Immature natural killer cell (primary cell): ENCODE data around the gene JDP2. TPM values are rescaled to one million over a fixed set of nuclear protein-coding genes. Genes with fewer than 3 reads are reported as not detected.
"Not testable (repeated sequence)": the region's sequence is repeated elsewhere in the genome, so short reads cannot be mapped to it uniquely, and the experiment has no call there.

Source experiments
- DNase-seq, 3 donors: peaks; one replicate each; pipeline ENCODE4 v3.0.0; 2022; ENCODE audit warnings: mixed read lengths in 1 of 3
- H3K27ac Mint-ChIP-seq, 6 donors: one replicate each; pipeline ENCODE4 v1.8.0; 2020; ENCODE audit warnings: mixed read lengths in 6 of 6, mild to moderate bottlenecking in 5 of 6, inconsistent platforms in 4 of 6, moderate library complexity in 3 of 6
- H3K27me3 Mint-ChIP-seq, 3 donors: one replicate each; pipeline ENCODE4 v1.8.0; 2020 to 2021; ENCODE audit warnings: low read depth in 3 of 3, mild to moderate bottlenecking in 3 of 3, mixed read lengths in 3 of 3, moderate library complexity in 3 of 3, inconsistent platforms in 1 of 3
- H3K36me3 Mint-ChIP-seq, 3 donors: one replicate each; pipeline ENCODE4 v1.8.0; 2020; ENCODE audit warnings: mixed read lengths in 3 of 3, inconsistent platforms in 2 of 3, mild to moderate bottlenecking in 2 of 3
- H3K4me1 Mint-ChIP-seq, 2 donors: one replicate each; pipeline ENCODE4 v1.8.0; 2020; ENCODE audit warnings: inconsistent platforms in 2 of 2, mild to moderate bottlenecking in 2 of 2, mixed read lengths in 2 of 2, moderate library complexity in 1 of 2
- H3K4me3 Mint-ChIP-seq, 5 donors: one replicate each; pipeline ENCODE4 v1.8.0; 2020; ENCODE audit warnings: mild to moderate bottlenecking in 5 of 5, mixed read lengths in 5 of 5, inconsistent platforms in 3 of 5, moderate library complexity in 3 of 5
- H3K9me3 Mint-ChIP-seq, 6 donors: one replicate each; pipeline ENCODE4 v1.8.0; 2020; ENCODE audit warnings: mild to moderate bottlenecking in 6 of 6, mixed read lengths in 6 of 6, inconsistent platforms in 4 of 6, moderate library complexity in 3 of 6
- polyA plus RNA-seq, 3 donors: library from polyadenylated mRNA; unstranded; fragments of 300-500 nt; fragmentation: Illumina TruSeq; gene quantifications; one replicate each; pipeline ENCODE4 v1.2.3, GENCODE V29; 2021

The JDP2 gene
- polyA plus RNA-seq, 3 donors from 2014 or later = 0.47 TPM; not detected in 2

DNA sequence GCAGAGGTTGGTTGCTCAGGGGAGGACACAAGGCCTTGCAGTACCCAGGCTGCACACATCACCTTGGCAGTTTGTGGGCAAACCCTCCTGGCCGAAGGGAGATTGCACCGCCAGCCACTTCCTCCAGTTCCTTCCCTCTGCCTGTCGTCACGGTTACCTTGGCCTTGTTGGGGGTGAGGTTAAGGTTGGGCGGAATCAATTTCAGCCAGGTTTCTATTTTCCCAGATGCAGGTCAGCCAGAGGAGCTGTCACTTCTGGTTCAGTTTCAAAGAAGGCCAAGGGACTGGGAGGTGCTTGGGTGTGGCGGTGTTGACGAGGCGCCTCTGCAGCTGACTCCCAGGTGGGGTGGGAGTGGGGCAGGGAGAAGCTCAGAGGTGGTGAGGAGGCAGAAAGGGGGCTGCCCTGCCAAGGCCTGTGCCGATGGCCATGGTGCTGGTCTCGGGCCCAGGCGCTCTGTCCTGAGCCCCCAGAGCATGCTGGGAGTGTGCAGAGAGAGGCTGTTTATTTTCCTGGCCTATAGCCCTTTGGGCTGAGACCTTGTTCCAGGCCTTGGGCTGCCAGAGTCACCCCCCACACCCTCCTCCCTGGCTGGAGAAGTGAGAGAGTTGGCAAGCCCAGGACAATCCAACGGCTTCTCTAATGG lies 31.4 kb downstream of the JDP2 start:
- Mint-ChIP-seq H3K4me1 (peaks cover 9 to 11% of the 10 kb centered on the region in 2 donors), H3K4me3 (peak overlapping the region in 1 of 5 donors; percentile 61), H3K27me3 (no peaks in the 10 kb centered on the region), H3K36me3 (no peaks in the 10 kb centered on the region), H3K9me3 (no peaks in the 10 kb centered on the region), H3K27ac (peak overlapping the region in 5 of 6 donors; percentile 19 to 87 (median 66))
- DNase-seq = peak; percentile 38 to 51 (median 41)

DNA sequence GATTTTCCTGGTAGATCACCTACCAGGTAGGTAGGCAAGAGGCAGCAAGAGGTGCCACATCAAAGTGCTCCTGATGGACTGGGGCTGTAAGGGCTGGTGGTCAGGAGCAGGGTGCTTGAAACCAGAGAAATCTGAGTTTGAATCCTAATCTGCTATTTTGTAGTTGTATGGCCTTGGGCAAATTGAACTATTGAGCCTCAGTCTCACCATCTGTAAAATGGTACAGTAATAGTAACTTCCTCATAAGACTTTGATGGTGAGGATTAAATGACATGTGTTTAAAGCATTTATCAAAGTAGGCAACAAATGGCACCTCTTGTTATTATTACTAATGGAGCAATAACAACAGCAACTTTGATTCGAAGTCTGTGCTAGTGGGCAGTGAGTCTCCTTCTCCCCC lies 32.0 kb downstream of the JDP2 start:
- Mint-ChIP-seq H3K4me3 (no peak overlapping the region), H3K36me3 (no peaks in the 10 kb centered on the region), H3K27me3 (no peaks in the 10 kb centered on the region), H3K4me1 (peaks cover 9 to 11% of the 10 kb centered on the region in 2 donors), H3K27ac (peak overlapping the region in 1 of 6 donors; percentile 31), H3K9me3 (no peaks in the 10 kb centered on the region)
- DNase-seq = no peak

DNA sequence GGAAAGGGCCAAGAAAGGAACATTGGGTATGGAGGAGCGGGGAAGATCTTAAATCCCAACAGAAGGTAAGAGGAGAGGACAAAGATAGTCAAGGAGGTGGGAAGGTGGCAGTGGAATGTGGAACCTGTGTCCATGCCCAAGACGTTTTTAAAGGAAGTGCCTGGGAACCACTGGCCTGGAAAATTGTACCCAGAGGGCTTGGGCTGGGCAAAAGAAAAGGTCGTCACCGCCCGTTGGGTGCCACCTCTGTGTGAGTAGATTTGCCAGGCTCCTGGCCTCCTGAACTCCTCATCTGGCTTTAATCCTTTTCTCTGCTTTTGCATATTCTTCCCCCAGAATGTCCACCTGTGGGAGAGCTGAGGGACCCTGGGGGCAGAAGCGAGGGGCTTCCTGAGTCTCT lies 32.6 kb downstream of the JDP2 start:
- peaks cover 9 to 11% of the 10 kb centered on the region in 2 donors for H3K4me1 Mint-ChIP-seq

DNA sequence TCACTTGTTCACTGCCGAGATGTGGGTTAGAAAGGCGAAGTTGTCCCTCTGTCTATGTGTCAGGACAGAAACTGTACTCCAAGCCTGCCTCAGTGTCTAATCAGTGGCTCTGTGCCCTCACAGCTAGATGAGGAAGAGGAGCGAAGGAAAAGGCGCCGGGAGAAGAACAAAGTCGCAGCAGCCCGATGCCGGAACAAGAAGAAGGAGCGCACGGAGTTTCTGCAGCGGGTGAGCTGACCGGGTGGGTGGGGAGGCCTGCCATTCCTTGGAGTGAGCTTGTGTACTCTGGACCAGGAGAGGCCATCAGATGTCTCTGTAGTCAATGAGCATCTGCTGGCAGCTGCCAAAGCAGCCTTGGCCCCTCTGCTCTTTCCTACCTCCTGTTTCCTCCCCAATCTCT lies 33.5 kb downstream of the JDP2 start:
- DNase-seq = no peak
- no peaks in the 10 kb centered on the region for H3K9me3 Mint-ChIP-seq
- H3K27ac Mint-ChIP-seq = no peak overlapping the region

More for the DNA sequence above, 32.6 kb downstream of the JDP2 start:
- Mint-ChIP-seq H3K36me3 (no peaks in the 10 kb centered on the region), H3K27me3 (no peaks in the 10 kb centered on the region), H3K4me3 (no peak overlapping the region), H3K9me3 (no peaks in the 10 kb centered on the region), H3K27ac (no peak overlapping the region)
- DNase-seq = no peak

DNA sequence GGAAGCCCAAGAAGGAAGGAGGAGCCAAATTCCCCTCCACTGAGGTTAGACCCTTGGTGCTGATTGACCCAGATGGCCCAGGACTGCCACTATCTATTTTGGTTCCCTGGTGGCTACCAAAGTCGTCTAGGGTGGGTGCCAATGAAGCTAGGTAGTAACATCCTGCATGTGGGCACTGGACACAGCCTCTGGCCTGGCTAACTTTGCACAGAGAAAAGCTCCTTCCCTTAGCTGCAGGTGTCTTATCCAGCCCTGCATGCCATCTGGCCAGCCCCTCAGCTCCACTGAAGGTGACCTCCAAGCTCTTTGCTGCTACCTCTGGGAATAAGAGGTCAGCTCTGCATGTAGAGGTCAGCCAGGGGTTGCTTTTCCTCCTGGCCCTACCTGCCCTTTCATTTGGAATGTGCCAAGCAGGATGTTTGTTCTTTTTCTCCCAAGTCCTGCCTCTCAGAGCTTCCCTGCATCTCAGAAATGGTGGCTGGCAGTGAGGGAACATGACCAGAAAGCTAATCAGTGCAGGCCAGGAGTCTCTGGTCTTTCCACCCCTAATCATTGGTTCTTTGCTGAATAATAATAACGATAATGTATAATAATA lies 34.0 kb downstream of the JDP2 start:
- Mint-ChIP-seq H3K36me3 (no peaks in the 10 kb centered on the region), H3K4me1 (peaks cover 9 to 17% of the 10 kb centered on the region in 2 donors), H3K27ac (no peak overlapping the region), H3K4me3 (no peak overlapping the region), H3K27me3 (no peaks in the 10 kb centered on the region), H3K9me3 (no peaks in the 10 kb centered on the region)
- no peak for DNase-seq

More for the DNA sequence above, 33.5 kb downstream of the JDP2 start:
- H3K4me3 Mint-ChIP-seq = no peak overlapping the region
- no peaks in the 10 kb centered on the region for H3K36me3 Mint-ChIP-seq
- H3K27me3 Mint-ChIP-seq = no peaks in the 10 kb centered on the region
- peaks cover 9 to 12% of the 10 kb centered on the region in 2 donors for H3K4me1 Mint-ChIP-seq

DNA sequence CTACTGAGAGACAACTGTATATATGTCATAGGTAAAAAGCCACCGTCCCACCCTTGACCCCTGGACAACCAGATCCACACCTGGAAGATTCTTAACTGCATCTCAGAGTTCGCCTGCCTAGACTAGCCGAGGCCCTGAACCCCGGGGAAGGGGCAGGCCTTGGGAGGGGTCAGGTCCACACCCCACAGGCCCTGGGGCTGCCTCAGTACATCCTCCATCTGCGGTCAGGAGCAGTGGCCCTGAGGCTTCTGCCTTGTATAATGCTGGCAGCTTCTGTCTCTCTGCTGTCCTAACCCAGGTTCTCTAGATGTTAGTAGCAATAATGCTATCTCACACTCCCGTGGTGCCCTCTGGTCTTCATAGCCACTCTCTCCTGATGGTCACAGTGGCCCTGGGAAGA lies 36.8 kb downstream of the JDP2 start:
- Mint-ChIP-seq H3K4me1 (peaks cover 0 to 8% of the 10 kb centered on the region in 2 donors), H3K4me3 (no peak overlapping the region), H3K36me3 (no peaks in the 10 kb centered on the region), H3K9me3 (peaks cover 0 to 2% (median 0%) of the 10 kb centered on the region in 6 donors), H3K27ac (no peak overlapping the region), H3K27me3 (no peaks in the 10 kb centered on the region)
- DNase-seq = no peak

DNA sequence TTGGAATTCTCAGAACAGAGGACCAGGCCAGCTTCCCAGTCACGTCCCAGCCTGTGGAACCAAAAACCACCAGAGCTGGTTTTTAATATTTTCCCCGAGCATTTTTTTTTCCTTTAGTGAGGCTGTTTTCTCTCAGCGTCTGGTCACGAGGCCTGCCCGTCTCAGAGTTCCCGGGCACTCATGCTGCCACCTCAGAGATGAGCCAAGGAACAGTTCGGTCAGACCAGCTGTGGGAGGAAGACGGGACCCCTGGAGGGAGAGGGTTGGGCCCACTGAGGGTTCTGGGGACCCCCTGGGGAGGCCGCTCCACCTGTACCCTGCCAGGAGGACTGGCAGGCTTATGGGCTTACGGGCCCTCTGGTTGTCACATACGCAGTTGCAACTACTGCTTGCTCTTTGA lies 39.9 kb downstream of the JDP2 start:
- Mint-ChIP-seq H3K9me3 (peaks cover 0 to 2% (median 0%) of the 10 kb centered on the region in 6 donors), H3K4me3 (no peak overlapping the region), H3K27ac (no peak overlapping the region), H3K36me3 (no peaks in the 10 kb centered on the region), H3K27me3 (peaks cover 0 to 2% (median 0%) of the 10 kb centered on the region in 3 donors), H3K4me1 (peaks cover 0 to 8% of the 10 kb centered on the region in 2 donors)
- DNase-seq = no peak

DNA sequence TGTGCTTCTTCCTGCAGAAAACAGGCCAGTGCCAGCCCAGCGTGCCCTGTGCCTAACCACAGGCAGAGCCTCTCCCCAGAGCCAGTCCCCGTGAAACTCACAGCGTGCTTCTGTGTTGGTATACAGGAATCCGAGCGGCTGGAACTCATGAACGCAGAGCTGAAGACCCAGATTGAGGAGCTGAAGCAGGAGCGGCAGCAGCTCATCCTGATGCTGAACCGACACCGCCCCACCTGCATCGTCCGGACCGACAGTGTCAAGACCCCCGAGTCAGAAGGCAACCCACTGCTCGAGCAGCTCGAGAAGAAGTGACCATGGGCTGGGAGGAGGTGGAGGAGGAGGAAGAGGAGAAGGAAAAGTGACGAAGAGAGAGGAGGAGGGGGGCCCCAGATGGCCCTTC lies 41.3 kb downstream of the JDP2 start:
- H3K36me3 Mint-ChIP-seq = no peaks in the 10 kb centered on the region
- H3K4me1 Mint-ChIP-seq = peaks cover 0 to 8% of the 10 kb centered on the region in 2 donors
- H3K27me3 Mint-ChIP-seq = peaks cover 0 to 2% (median 0%) of the 10 kb centered on the region in 3 donors
- H3K4me3 Mint-ChIP-seq = no peak overlapping the region
- H3K9me3 Mint-ChIP-seq = peaks cover 0 to 2% (median 0%) of the 10 kb centered on the region in 6 donors
- DNase-seq = no peak
- H3K27ac Mint-ChIP-seq = peak overlapping the region in 1 of 6 donors; percentile 64

DNA sequence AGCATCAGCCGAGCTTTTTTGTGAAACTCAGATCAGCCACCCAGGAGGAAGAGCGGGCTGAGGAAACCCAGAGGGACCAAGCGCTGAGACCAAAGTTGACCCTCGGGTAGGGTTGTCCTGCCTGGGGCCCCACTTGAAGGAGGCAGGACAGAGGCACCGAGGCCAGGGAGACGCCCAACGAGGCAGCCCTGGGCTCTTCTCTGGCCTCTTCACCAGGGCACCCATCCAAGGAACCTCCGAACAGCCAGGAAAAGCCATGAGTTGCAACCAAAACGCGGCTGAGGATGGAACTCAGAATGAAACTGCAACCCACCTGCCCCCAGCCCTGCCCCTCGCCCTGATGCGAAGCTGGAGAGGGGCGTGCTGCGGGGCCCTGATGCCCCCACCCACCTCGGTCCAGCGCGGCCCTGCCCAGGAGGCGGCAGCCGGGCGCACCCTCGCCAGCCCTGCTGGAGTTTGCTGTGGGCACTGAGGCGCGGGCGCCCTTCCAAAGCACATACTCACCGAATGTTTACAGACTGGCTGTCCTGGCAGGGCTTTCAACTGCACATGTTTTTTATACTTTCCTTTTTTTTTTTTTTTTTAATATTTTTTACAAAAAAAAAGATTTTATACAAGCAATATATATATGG lies 41.9 kb downstream of the JDP2 start:
- H3K4me3 Mint-ChIP-seq = no peak overlapping the region
- H3K27me3 Mint-ChIP-seq = peaks cover 0 to 2% (median 0%) of the 10 kb centered on the region in 3 donors
- peaks cover 0 to 2% (median 0%) of the 10 kb centered on the region in 6 donors for H3K9me3 Mint-ChIP-seq
- no peaks in the 10 kb centered on the region for H3K36me3 Mint-ChIP-seq
- DNase-seq = no peak
- H3K4me1 Mint-ChIP-seq = peaks cover 0 to 8% of the 10 kb centered on the region in 2 donors
- no peak overlapping the region for H3K27ac Mint-ChIP-seq

DNA sequence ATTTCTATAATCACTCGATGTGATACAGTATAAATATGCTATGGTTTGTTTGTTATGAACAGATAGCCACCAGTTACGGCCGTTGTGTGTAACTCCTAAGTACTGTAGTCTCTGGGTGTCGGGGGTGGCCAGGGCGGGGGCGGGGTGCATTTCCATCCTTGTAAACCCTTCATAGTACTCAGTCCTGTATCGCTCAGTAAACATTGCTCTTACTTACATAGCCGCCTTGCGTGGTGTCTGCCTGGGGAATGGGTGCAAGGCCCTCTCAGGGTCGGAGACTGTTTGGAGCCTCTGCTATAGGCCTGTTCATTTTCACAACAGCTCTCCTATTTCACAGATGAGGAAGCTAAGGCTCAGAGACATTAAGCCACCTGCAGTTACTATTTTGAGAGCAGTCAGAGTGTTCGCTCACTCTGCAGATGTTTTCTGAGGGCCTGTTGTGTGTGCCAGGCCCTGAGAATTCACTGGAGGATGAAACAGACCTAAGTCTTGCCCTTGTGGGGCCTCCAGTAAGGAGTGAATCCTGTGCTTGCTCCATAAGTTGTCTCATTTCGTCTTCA lies 42.5 kb downstream of the JDP2 start:
- peaks cover 0 to 8% of the 10 kb centered on the region in 2 donors for H3K4me1 Mint-ChIP-seq
- H3K4me3 Mint-ChIP-seq = no peak overlapping the region
- H3K9me3 Mint-ChIP-seq = peaks cover 0 to 2% (median 0%) of the 10 kb centered on the region in 6 donors
- H3K27ac Mint-ChIP-seq = no peak overlapping the region
- peaks cover 0 to 2% (median 0%) of the 10 kb centered on the region in 3 donors for H3K27me3 Mint-ChIP-seq
- no peaks in the 10 kb centered on the region for H3K36me3 Mint-ChIP-seq
- no peak for DNase-seq

DNA sequence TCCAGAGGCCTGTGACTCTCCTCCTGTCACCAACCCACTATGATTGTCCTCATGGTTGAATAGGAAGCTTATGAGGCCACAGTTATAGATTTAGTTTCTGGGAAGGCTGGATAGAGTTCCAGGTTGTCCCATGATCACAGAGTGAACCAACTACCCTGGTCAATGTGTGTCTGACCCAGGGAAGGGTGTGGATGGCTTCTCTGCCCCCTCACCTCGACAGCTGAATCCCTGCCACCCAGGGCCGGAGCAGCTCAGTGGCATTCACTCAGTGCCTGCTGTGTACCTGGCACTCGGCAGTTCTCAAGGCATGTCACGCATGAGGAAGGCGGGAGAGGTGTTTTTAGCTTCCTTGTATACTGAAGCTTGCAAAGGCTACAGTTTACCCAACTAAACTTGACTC lies 43.2 kb downstream of the JDP2 start:
- Mint-ChIP-seq H3K36me3 (no peaks in the 10 kb centered on the region), H3K4me3 (no peak overlapping the region), H3K4me1 (peaks cover 0 to 8% of the 10 kb centered on the region in 2 donors), H3K27me3 (peaks cover 0 to 2% (median 0%) of the 10 kb centered on the region in 3 donors), H3K9me3 (peaks cover 0 to 2% (median 0%) of the 10 kb centered on the region in 6 donors), H3K27ac (no peak overlapping the region)
- DNase-seq = no peak

DNA sequence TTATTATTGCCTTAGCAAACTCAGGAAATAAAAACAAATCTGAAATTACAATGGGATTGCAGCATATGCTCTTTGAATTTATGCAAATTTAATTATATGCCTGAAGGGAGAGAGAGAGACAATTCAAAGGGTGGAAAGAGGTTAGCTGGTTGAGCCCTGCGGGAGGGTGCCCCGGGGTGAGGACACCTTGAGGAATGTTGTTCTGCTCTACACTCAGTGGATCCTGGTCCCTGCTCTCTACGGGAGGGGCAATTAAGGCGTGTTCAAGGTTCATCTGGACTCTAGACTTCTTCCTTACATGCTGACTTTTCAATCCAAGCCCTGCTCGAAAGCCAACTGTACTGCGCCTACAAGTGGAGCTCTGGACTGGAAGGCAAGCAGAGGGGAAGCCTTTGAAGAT lies 46.3 kb downstream of the JDP2 start:
- not testable (repeated sequence) for DNase-seq, H3K27me3 Mint-ChIP-seq, H3K9me3 Mint-ChIP-seq, H3K27ac Mint-ChIP-seq, H3K36me3 Mint-ChIP-seq, H3K4me1 Mint-ChIP-seq, H3K4me3 Mint-ChIP-seq

DNA sequence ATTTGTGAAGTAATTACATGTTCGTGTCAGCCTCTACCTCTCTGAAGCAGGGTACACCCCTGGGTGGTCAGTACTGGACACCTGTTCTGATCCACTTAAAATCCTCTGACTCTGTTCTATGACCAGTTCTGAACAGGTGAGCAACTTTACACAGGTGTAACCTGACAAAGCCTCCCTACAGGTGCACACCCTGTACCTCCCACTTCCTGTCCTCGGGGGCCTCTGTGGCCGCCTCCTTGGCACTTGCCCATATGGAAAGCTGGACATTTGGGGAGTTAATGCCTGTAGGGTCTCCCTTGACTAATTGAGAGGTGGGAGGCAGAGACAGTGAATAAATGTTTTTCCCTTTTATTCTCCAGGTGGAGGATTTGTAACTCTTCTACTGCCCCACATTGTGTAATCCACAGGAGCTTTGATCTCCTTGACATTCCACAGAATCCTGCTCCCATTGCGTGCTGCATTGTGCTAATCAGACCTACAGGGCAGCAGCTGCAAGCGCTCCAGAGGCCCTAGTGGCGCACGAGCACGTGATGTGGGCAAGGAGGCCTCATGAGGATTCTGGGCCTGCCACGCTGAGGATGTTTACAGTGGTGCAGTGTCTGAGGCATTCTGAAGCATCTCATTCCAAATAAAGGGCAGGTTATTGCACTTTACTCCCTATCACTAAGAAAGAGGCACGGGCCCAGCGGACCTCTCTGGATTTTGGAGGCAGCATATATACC lies 48.6 kb downstream of the JDP2 start:
- no peaks in the 10 kb centered on the region for H3K36me3 Mint-ChIP-seq
- no peak overlapping the region for H3K4me3 Mint-ChIP-seq
- H3K9me3 Mint-ChIP-seq = no peaks in the 10 kb centered on the region
- DNase-seq = no peak
- H3K27ac Mint-ChIP-seq = no peak overlapping the region
- H3K27me3 Mint-ChIP-seq = peaks cover 2 to 4% (median 2%) of the 10 kb centered on the region in 3 donors
- H3K4me1 Mint-ChIP-seq = no peaks in the 10 kb centered on the region
